ENCODE data around the gene GARIN1A.
A peak's percentile ranks its signal among the peaks of the same experiment; 100 is the strongest.

The GARIN1A gene

GRCh38 chr7:128697302-128697905 lies 25.3 kb downstream of the GARIN1A start:
- no peak overlapping the region for H3K4me3 ChIP-seq (ENCODE audit: low read depth, low read length)

GRCh38 chr7:128699196-128699712 lies 27.2 kb downstream of the GARIN1A start:
- Histone ChIP-seq H3K4me1 (ENCODE audit: control insufficient read depth, insufficient read depth, low read length) (no peaks in the 10 kb centered on the region), H3K9me3 (ENCODE audit: control insufficient read depth, insufficient read depth, low read depth, low read length) (no peaks in the 10 kb centered on the region), H3K27ac (ENCODE audit: extremely low read depth, low read depth, low read length) (no peak overlapping the region), H3K36me3 (ENCODE audit: control insufficient read depth in 2 of 2, insufficient read depth in 1 of 2, low read length in 2 of 2) (no peaks in the 10 kb centered on the region), H3K4me3 (ENCODE audit: low read depth, low read length) (no peak overlapping the region)
- POLR2A ChIA-PET, result no interaction called here
- TF ChIP-seq ZNF843 (tag by site-specific recombination; IDR thresholded peaks at IDR 0.05) (no peak), TCF7L2 (IDR thresholded peaks at IDR 0.05; ENCODE audit: borderline replicate concordance, low read depth, low read length) (no peak), KLF7 (tag by site-specific recombination; IDR thresholded peaks at IDR 0.05; ENCODE audit: borderline replicate concordance) (no peak), ZNF174 (tag by site-specific recombination; IDR thresholded peaks at IDR 0.05) (no peak), ZBTB20 (tag by site-specific recombination; IDR thresholded peaks at IDR 0.05) (no peak), ZNF621 (tag by site-specific recombination; IDR thresholded peaks at IDR 0.05) (no peak), ZSCAN16 (tag by site-specific recombination; IDR thresholded peaks at IDR 0.05) (no peak), PATZ1 (tag by site-specific recombination; IDR thresholded peaks at IDR 0.05) (no peak)
- CTCF ChIA-PET, result no interaction called here

More at GRCh38 chr7:128697302-128697905, 25.3 kb downstream of the GARIN1A start:
- CTCF ChIA-PET, result no interaction called here
- no peak for TF ChIP-seq ZNF624 (tag by site-specific recombination; IDR thresholded peaks at IDR 0.05)
- TF ChIP-seq YY1 (tag by site-specific recombination; IDR thresholded peaks at IDR 0.05), result no peak
- no peak for TF ChIP-seq ZNF449 (tag by site-specific recombination; IDR thresholded peaks at IDR 0.05)
- Histone ChIP-seq H3K27ac (ENCODE audit: extremely low read depth, low read depth, low read length) (no peak overlapping the region), H3K9me3 (ENCODE audit: control insufficient read depth, insufficient read depth, low read depth, low read length) (no peaks in the 10 kb centered on the region), H3K4me1 (ENCODE audit: control insufficient read depth, insufficient read depth, low read length) (peaks cover 2% of the 10 kb centered on the region), H3K36me3 (ENCODE audit: control insufficient read depth in 2 of 2, insufficient read depth in 1 of 2, low read length in 2 of 2) (no peaks in the 10 kb centered on the region)
- POLR2A ChIA-PET, result no interaction called here

- H3K4me3 ChIP-seq (ENCODE audit: low read depth, low read length), result no peak overlapping the region
- ChIA-PET CTCF (interaction anchor here (1.2 kb wide), 1 partner anchor 26 kb away, joined by 3 read pairs; no protein-coding TSS in a partner anchor), POLR2A (no interaction called here)
- H3K9me3 ChIP-seq (ENCODE audit: control insufficient read depth, insufficient read depth, low read depth, low read length), result no peaks in the 10 kb centered on the region
- H3K27ac ChIP-seq (ENCODE audit: extremely low read depth, low read depth, low read length), result no peak overlapping the region
- H3K4me1 ChIP-seq (ENCODE audit: control insufficient read depth, insufficient read depth, low read length), result no peaks in the 10 kb centered on the region
- no peaks in the 10 kb centered on the region for H3K36me3 ChIP-seq (ENCODE audit: control insufficient read depth in 2 of 2, insufficient read depth in 1 of 2, low read length in 2 of 2)
- no peak for TF ChIP-seq TCF7L2 (IDR thresholded peaks at IDR 0.05; ENCODE audit: borderline replicate concordance, low read depth, low read length)
- peak; percentile 94 for TF ChIP-seq PRDM1 (tag by site-specific recombination; IDR thresholded peaks at IDR 0.05)
These were observed 27.8 kb downstream of the GARIN1A start for GRCh38 chr7:128699895-128700294.

- Histone ChIP-seq H3K27ac (ENCODE audit: extremely low read depth, low read depth, low read length) (no peak overlapping the region), H3K4me1 (ENCODE audit: control insufficient read depth, insufficient read depth, low read length) (no peaks in the 10 kb centered on the region), H3K4me3 (ENCODE audit: low read depth, low read length) (no peak overlapping the region), H3K36me3 (ENCODE audit: control insufficient read depth in 2 of 2, insufficient read depth in 1 of 2, low read length in 2 of 2) (no peaks in the 10 kb centered on the region), H3K9me3 (ENCODE audit: control insufficient read depth, insufficient read depth, low read depth, low read length) (no peaks in the 10 kb centered on the region)
- CTCF ChIA-PET, result interaction anchor here (0.6 to 1.2 kb wide), 2 partner anchors 24 to 30 kb away, joined by 3 read pairs; no protein-coding TSS in a partner anchor
- POLR2A ChIA-PET, result no interaction called here
- no peak for TF ChIP-seq GLI4 (tag by site-specific recombination; IDR thresholded peaks at IDR 0.05)
- no peak for TF ChIP-seq AEBP2 (tag by site-specific recombination; IDR thresholded peaks at IDR 0.05; ENCODE audit: borderline replicate concordance)
- TF ChIP-seq SP2 (tag by site-specific recombination; IDR thresholded peaks at IDR 0.05), result no peak
- TF ChIP-seq HOXC10 (CRISPR knock-in tag; IDR thresholded peaks at IDR 0.05), result no peak
- no peak for TF ChIP-seq ZNF548 (tag by site-specific recombination; IDR thresholded peaks at IDR 0.05)
- no peak for TF ChIP-seq ZNF768 (tag by site-specific recombination; IDR thresholded peaks at IDR 0.05)
- TF ChIP-seq GLIS1 (tag by site-specific recombination; IDR thresholded peaks at IDR 0.05), result no peak
- TF ChIP-seq PRDM1 (tag by site-specific recombination; IDR thresholded peaks at IDR 0.05), result no peak
- no peak for TF ChIP-seq ZNF561 (tag by site-specific recombination; IDR thresholded peaks at IDR 0.05; ENCODE audit: borderline replicate concordance)
- TF ChIP-seq PBX3 (CRISPR knock-in tag; IDR thresholded peaks at IDR 0.05), result no peak
These were observed 29.1 kb downstream of the GARIN1A start for GRCh38 chr7:128701062-128701785.

Measured in HEK293 (cell line).